Uterine smooth muscle cell (primary cell): ENCODE measurements around the gene GJB6. TPM values are rescaled to one million over a fixed set of nuclear protein-coding genes. Genes with fewer than 3 reads are reported as not detected.

ENCODE experiments used
- total RNA-seq: library from RNA; depleted of rRNA; stranded (reverse); fragments of >200 nt; gene quantifications from 2 replicates; pipeline ENCODE4 v1.2.3, GENCODE V29; 2014

The GJB6 gene
- total RNA-seq: not detected in 2 replicates

GRCh38 chr13:20231839-20232555 is at the start of gene GJB6:
Gene GJB6 (minus strand): TSS chr13:20232319. CDS start chr13:20223480, 8,839 bp downstream.

DNA sequence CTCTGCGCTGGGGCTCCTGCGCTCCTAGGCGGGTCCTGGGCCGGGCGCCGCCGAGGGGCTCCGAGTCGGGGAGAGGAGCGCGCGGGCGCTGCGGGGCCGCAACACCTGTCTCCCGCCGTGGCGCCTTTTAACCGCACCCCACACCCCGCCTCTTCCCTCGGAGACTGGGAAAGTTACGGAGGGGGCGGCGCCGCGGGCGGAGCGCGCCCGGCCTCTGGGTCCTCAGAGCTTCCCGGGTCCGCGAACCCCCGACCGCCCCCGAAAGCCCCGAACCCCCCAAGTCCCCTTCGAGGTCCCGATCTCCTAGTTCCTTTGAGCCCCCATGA is 39.3 kb downstream of the GJB6 start, which contains the start of gene GJB2:
Gene GJB2, minus strand, starts transcription at position 103 of the 326 bp plus-strand sequence. CDS start 3,357 bp downstream, outside the sequence.

Other genes with a start within 250 kb of the GJB6 start
- gene GJA3, start 71.3 kb downstream of the GJB6 start, total RNA-seq: 0.44 and 0.87 TPM in 2 replicates
- not detected in 2 replicates for gene GJB2, start 39.4 kb downstream of the GJB6 start, total RNA-seq